ENCODE results near the gene NR2C1.
A peak's percentile ranks its signal among the peaks of the same experiment; 100 is the strongest.

The NR2C1 gene

GRCh38 chr12:95083471-95083870 lies 10.1 kb upstream of the NR2C1 start:
- DNase-seq = no peak

- DNase-seq = no peak
Measured at GRCh38 chr12:95077341-95077740, 3.9 kb upstream of the NR2C1 start.

- DNase-seq = no peak
Measured at GRCh38 chr12:95074766-95075165, 1.3 kb upstream of the NR2C1 start.

GRCh38 chr12:95073698-95074520 lies 491 bp upstream of the NR2C1 start:
- no peak for DNase-seq

GRCh38 chr12:95070378-95070777 lies 3.0 kb downstream of the NR2C1 start:
- DNase-seq = no peak

- DNase-seq = no peak
Measured at GRCh38 chr12:95066091-95066855, 7.1 kb downstream of the NR2C1 start.

GRCh38 chr12:95060951-95061350 lies 12.5 kb downstream of the NR2C1 start:
- no peak for DNase-seq

GRCh38 chr12:95059984-95060383 lies 13.4 kb downstream of the NR2C1 start:
- DNase-seq = no peak

- DNase-seq = no peak
Measured at GRCh38 chr12:95057424-95057823, 16.0 kb downstream of the NR2C1 start.

GRCh38 chr12:95055057-95055456 lies 18.4 kb downstream of the NR2C1 start:
- no peak for DNase-seq

- no peak for DNase-seq
Measured at GRCh38 chr12:95054206-95054605, 19.2 kb downstream of the NR2C1 start.

- no peak for DNase-seq
Measured at GRCh38 chr12:95051241-95051640, 22.2 kb downstream of the NR2C1 start.

- no peak for DNase-seq
Measured at GRCh38 chr12:95037906-95038305, 35.5 kb downstream of the NR2C1 start.

GRCh38 chr12:95034750-95035149 lies 38.7 kb downstream of the NR2C1 start:
- DNase-seq = no peak

GRCh38 chr12:95022477-95022876 lies 50.9 kb downstream of the NR2C1 start:
- DNase-seq = no peak

- DNase-seq = no peak
Measured at GRCh38 chr12:95017482-95017881, 55.9 kb downstream of the NR2C1 start.

- no peak for DNase-seq
Measured at GRCh38 chr12:95016120-95016519, 57.3 kb downstream of the NR2C1 start.

GRCh38 chr12:95014554-95014953 lies 58.9 kb downstream of the NR2C1 start:
- no peak for DNase-seq

- DNase-seq = no peak
Measured at GRCh38 chr12:95006206-95006605, 67.2 kb downstream of the NR2C1 start.

GRCh38 chr12:95004610-95005009 lies 68.8 kb downstream of the NR2C1 start:
- no peak for DNase-seq

GRCh38 chr12:95003921-95004272 lies 69.5 kb downstream of the NR2C1 start:
- no peak for DNase-seq

GRCh38 chr12:95003213-95003920 lies 70.1 kb downstream of the NR2C1 start, which contains the start of gene NDUFA12:
Gene NDUFA12, minus strand, starts transcription at chr12:95003697. Its CDS starts 17 bp downstream, at chr12:95003680.
- peak; percentile 89 for DNase-seq

- no peak for DNase-seq
Measured at GRCh38 chr12:95002754-95003153, 70.7 kb downstream of the NR2C1 start.

- DNase-seq = no peak
Measured at GRCh38 chr12:94998326-94998725, 75.1 kb downstream of the NR2C1 start.

Data from NCI-H1092 treated with DMSO at 0.1 percent for 48 hours (cell line).